HG03469 (cell line): ENCODE measurements around the gene MUC4.
"Not testable (repeated sequence)": the region's sequence is repeated elsewhere in the genome, so short reads cannot be mapped to it uniquely, and the experiment has no call there.

Experiments
- ATAC-seq: cut with Tn5 transposase; IDR thresholded peaks from one replicate; pipeline ENCODE4 v1.9.1; 2021; ENCODE audit warnings: mild to moderate bottlenecking, moderate library complexity, moderate number of reproducible peaks; ENCODE audit not compliant: unreplicated experiment

MUC4 gene

DNA sequence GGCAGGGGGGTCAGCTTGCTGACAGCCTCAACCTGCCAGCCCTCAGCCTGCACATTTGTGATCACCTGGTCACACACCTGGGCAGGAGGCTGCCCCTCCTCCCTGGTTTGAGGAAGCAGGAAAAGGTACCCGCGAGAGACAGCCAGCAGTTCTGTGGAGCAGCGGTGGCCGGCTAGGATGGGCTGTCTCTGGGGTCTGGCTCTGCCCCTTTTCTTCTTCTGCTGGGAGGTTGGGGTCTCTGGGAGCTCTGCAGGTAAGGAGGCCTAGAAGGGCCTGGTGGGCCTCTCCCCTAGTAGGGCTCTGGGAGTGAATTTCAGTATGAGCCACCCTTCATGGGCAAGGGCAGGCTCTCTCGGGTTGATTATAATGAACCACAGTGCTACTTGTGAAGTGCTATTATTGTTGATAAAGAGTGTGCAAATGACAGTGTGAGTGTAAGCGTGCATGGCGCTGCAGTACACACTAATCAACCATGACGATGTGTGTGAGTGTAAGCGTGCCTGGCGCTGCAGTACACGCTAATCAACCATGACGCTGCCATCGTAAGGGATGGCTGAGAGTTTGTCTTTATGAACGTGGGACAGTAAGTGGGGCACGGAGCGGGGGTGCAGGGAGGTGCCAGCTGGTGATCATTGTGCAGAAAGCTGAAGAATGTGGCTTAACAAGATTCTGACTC is 90.8 kb downstream of the MUC4 start, which contains the start of gene MUC20:
Gene MUC20, plus strand, starts transcription at position 148 of the 676 bp plus-strand sequence. Its CDS starts 30 bp downstream, at position 178.
- not testable (repeated sequence) for ATAC-seq

DNA sequence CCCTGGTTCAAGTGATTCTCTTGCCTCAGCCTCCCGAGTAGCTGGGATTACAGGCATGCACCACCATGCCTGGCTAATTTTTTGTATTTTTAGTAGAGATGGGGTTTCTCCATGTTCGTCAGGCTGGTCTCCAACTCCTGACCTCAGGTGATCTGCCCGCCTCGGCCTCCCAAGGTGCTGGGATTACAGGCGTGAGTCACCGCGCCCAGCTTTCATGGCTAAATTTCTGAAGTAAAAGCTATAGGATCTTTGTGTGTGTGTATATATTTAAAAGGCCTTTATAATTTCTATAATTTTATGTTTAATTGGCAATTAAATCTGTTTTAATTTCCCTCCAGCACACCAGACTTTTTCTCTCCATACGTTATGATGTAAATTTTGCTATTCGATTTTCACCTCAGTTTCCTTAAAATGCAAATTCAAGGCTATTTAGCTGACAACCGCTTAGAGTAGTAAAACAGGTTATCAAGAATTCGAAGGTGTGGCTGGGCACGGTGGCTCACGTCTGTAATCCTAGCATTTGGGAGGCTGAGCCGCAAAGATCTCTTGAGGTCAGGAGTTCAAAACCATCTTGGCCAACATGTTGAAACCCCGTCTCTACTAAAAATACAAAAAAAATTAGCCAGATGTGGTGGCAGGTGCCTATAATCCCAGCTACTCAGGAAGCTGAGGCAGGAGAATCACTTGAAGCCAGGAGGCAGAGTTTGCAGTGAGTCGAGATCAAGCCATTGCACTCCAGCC is 92.0 kb downstream of the MUC4 start:
- not testable (repeated sequence) for ATAC-seq

DNA sequence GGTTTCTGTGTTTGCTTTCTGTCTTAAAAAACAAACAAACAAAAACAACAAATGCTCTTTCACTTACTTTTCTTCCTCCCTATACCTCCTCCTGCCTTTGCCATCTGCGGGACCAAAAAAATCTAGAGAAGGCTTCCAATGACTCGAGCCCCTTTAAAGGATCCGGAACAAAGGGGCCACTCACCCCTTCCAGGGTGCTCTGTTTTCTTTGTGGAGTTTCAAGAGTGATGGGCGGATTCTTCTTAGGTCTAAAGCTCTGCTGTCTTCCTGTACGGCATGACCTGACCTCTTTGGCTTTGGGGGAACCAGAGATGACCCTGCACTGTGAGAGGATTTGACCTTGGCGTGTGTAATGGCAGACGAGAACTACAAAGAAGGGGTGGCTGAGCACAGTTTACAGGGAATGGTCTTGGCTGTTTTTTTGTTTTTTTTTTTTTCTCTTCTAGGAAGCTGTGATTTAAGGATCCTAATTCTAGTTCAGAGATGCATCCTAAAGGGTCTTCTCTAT is 93.2 kb downstream of the MUC4 start:
- no peak for ATAC-seq

DNA sequence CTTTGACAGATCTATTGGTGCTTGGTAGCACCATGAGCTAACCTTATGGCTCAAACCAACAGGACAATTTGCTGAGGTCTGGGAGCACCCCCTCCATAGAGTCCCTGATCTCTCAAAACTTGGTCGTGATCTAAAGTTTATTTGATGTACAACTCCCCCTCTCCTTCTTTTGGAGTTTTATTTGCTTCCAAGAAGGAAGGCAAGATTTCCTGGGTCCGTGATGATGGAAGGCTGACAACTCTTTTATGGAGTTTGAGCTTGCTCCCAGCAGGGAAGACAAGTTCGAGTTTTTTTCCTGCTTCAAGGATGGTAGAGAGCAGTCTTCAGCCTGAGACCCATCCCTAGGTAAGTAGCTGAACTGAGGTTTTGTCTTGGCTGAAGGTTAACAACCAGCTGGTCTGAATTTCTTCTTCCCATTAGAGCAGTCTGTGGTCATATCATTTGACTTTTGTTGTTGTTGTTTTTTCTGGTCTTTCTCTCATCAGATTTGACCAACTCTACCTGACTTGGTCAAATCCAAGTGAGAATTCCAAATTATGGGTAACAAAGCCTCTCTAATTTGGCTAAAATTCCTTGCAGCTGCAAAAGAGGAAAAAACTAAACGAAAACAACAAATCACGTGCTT is 93.8 kb downstream of the MUC4 start:
- ATAC-seq, result no peak

DNA sequence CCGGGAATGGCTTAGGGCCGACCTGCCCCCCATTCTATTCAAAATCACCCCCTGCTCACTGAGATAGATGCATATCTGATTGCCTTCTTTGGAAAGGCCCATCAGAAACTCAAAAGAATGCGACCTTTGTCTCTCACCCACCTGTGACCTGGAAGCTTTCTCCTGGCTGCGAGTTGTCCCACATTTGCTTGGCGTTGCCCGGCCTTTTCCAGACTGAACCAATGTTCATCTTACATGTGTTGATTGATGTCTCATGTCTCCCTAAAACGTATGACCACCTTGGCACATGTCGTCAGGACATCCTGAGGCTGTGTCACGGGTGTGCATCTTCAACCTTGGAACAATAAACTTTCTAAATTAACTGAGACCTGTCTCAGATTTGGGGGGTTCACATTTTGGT is 94.3 kb downstream of the MUC4 start:
- no peak for ATAC-seq

DNA sequence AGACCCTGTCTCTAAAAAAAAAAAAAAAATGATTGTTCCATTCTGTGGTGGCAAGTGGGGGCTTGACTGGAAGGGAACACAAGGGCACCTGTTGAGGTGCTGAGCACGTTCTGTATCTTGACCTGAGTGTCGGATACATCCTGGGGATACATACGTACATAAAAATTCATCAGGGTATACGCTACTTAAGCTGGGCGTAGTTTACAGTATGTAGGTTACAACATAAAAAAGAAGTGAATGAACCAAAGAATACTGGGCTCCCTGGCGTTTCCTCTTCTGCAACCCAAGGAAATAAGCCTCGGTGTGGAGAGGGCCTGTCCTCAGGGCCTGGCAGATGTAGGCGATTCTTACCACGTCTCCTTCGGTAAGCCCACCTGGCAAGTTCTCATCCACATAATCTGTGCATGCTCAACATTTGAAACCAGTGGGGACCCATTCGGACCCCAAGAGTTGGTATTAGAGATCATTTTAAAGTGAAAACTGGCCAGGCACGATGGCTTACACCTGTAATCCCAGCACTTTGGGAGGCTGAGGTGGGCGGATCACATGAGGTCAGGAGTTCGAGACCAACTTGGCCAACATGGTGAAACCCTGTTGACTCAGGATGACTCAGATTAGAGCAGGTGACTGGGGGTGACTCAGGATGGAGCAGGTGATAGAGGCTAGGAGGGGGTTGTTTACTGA is 96.0 kb downstream of the MUC4 start:
- no peak for ATAC-seq

DNA sequence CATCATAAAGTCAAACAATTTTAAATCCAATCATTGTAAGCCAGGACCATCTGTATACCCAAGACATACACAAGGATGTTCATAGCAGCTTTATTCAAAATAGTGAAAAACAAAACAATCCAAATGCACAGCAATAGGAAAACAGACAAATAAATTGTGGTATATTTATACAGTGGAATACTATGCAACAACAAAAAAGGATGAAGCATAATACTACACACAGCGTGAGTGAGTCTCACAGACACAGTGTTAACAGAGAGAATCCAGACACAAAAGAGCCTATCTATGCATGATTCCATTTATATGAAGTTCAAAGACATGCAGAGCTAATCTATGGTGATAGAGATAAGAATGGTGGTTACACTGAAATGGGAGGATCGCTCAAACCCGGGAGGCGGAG is 96.6 kb downstream of the MUC4 start:
- ATAC-seq, result no peak

DNA sequence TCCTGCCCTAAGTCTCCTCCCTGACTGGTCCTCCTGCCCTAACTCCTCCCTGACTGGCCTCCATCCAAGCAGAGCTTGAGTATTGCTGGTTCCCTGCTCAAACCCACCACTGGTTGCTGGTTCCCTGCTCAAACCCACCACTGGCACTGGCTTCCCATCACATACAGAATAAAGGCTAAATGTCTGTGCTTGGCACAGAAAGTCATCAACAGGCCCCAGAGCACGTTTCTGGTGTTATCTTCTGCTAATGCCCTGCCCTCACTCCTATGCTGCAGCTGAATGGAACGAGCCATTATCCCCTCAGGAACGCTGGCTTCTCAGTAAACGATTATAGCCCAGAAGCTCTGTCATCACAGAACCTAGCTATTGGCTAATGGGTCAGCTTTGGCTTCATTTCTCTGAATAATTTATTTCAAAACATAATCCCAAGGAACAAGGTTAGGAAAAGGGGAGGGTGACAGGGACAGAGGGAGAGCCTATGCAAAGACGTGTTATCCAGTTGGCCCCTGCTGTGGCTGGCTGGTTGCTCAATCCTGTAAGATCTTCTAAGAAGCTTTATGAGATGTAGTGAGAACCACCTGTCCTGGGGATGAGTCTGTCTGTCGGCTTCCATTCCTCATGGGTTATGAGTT is 97.2 kb downstream of the MUC4 start:
- ATAC-seq, result no peak

DNA sequence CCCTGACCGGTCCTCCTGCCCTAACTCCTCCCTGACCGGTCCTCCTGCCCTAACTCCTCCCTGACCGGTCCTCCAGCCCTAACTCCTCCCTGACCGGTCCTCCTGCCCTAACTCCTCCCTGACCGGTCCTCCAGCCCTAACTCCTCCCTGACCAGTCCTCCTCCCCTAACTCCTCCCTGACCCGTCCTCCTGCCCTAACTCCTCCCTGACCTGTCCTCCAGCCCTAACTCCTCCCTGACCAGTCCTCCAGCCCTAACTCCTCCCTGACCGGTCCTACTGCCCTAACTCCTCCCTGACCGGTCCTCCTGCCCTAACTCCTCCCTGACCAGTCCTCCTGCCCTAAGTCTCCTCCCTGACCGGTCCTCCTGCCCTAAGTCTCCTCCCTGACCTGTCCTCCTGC is 98.6 kb downstream of the MUC4 start:
- ATAC-seq, result not testable (repeated sequence)

DNA sequence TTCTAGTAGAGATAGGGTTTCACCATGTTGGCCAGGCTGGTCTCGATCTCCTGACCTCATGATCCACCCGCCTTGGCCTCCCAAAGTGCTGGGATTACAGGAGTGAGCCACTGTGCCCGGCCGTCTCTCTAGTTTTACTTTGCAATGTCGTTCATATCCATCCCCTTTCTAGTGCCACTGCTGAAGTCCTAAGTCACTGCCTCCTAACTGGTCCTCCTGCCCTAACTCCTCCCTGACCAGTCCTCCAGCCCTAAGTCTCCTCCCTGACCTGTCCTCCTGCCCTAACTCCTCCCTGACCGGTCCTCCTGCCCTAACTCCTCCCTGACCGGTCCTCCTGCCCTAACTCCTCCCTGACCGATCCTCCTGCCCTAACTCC is 99.2 kb downstream of the MUC4 start:
- not testable (repeated sequence) for ATAC-seq

DNA sequence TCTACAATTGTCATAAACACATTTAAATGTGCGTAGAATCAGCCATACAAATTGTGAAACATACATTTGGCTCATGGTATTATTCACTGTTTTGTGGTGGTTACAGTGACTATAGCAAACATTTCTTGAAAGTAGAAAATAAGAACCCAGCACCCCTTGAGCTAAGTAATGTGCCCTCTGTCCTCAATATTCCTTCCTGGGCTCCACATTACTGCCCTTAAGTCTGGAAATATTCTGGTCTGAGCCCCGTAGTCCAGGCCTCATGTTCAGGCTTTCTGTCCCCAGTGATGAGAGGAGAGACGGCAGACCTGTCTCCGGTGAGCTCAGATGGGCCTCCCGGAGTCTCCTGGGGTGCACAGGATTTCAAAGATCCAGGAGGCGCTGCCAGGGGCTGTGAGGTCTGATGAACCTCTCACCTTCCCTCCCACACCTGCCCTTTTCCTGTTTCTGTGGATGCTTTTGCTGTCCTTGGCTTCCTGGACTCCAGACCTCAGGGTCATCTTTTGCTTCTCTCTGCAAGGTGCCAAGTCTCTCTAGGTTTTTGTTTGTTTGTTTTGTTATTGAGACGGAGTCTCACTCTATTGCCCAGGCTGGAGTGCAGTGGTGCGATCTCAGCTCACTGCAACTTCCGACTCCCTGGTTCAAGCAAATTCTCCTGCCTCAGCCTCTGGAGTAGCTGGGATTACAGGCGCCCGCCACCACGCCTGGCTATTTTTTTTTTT is 99.8 kb downstream of the MUC4 start:
- no peak for ATAC-seq

DNA sequence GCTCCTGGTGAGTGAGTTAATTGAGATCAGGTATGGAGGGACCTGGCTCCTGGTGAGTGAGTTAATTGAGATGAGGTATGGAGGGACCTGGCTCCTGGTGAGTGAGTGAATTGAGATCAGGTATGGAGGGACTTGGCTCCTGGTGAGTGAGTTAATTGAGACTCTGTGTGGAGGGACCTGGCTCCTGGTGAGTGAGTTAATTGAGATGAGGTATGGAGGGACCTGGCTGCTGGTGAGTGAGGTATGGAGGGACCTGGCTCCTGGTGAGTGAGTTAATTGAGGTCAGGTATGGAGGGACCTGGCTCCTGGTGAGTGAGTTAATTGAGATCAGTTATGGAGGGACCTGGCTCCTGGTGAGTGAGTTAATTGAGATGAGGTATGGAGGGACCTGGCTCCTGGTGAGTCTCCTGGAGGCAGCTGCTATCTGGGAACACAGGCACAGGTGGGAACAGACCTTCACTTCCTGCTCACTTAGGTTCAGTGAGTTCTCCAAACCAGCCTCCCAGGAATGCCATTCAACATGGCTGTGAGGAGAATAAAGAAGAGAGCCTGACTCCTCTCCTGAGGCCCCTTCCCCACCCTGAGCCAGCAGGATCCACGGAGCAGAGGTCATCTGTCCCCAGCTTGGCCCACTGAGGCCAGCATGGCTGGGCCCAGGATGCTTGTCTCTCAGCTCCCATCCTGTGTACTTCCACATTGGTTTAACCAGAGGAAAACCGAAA is 100.5 kb downstream of the MUC4 start:
- ATAC-seq, result not testable (repeated sequence)

DNA sequence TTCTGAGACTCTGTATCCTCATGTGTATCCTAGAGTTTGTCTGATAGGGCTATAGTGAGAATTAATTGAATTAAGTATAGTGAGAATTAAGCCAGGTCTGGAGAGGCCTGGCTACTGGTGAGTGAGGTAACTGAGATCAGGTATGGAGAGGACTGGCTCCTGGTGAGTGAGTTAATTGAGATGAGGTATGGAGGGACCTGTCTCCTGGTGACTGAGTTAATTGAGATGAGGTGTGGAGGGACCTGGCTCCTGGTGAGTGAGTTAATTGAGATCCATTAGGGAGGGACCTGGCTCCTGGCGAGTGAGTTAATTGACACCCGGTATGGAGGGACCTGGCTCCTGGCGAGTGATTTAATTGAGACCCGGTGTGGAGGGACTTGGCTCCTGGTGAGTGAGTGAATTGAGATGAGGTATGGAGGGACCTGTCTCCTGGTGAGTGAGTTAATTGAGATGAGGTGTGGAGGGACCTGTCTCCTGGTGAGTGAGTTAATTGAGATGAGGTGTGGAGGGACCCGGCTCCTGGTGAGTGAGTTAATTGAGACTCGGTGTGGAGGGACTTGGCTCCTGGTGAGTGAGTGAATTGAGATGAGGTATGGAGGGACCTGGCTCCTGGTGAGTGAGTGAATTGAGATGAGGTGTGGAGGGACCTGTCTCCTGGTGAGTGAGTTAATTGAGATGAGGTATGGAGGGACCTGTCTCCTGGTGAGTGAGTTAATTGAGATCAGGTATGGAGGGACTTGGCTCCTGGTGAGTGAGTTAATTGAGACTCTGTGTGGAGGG is 101.4 kb downstream of the MUC4 start:
- ATAC-seq, result not testable (repeated sequence)

DNA sequence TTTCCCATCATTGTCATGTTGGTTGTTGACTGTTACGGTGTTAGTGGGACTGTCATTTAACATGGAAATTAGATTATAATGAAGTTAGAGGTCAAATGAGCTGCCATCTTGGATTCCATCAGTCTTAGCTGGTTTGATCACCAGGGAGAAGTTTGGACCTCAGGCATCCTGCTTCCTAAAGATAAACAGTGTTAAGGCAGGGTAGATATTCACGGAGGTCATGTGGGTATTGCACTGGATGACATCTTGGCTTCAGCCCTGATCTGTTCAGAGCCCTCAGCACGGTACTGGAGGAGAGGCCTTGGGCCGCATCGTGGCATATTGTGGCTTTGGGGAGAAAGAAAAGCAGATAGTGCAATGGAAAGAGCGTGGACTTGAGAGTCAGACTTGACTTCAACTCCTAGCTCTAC is 102.0 kb downstream of the MUC4 start:
- no peak for ATAC-seq

DNA sequence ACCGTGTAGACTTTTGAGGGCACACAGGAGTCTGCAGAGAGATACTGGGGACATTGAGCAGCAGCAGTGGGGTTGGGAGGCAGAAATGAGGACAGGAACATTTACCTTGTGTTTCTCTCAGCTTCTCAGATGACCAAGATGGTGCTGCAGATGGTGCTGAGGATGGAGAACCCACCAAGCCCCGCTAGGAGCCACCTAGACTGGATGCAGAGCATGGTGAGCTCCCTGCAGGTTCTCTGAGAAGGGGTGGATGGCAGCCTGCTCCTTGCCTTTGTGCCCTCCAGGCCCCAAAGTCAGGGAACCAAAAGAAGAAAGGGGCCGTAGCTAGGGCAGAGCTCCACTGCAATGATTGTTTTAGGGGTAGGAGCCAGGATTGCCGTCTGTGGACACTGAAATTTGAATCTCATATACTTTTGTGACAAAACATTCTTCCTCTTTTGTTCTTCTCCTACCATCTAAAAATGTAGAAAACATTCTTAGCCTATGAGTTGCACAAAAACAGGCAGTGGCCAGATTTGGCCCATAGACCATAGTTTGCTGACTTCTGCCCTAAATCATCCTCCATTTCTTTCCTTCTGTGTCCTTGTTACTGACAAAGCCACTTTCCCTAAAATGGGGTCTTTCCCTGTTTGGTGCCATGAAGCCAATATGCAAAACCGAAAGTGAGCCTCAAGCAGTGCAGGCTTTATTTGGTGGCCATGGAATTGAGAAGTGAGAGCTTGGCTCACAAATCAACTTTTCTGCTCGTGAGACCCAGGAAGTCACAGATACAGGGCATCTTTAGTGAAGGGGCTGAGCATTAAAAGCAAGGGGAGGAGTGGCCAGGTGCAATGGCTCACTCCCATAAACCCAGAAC is 102.9 kb downstream of the MUC4 start:
- ATAC-seq, result no peak

DNA sequence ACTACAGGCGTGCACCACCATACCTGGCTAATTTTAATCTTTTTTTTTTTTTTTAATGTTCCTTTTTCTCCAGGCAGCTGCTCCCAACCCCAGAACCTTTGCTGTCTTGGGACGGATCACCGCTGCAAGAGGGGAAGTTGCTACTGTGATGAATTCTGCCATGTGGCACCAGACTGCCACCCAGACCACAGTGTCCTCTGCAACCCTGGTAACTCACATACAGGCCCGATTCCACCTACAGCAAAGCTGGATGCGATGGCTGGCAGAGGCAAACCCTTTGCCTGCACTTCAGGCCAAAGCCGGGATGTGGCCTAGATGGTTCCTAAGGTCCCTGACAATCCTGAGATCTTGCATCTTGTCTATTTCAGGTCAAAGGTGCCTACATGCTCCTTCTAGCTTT is 103.7 kb downstream of the MUC4 start:
- no peak for ATAC-seq

DNA sequence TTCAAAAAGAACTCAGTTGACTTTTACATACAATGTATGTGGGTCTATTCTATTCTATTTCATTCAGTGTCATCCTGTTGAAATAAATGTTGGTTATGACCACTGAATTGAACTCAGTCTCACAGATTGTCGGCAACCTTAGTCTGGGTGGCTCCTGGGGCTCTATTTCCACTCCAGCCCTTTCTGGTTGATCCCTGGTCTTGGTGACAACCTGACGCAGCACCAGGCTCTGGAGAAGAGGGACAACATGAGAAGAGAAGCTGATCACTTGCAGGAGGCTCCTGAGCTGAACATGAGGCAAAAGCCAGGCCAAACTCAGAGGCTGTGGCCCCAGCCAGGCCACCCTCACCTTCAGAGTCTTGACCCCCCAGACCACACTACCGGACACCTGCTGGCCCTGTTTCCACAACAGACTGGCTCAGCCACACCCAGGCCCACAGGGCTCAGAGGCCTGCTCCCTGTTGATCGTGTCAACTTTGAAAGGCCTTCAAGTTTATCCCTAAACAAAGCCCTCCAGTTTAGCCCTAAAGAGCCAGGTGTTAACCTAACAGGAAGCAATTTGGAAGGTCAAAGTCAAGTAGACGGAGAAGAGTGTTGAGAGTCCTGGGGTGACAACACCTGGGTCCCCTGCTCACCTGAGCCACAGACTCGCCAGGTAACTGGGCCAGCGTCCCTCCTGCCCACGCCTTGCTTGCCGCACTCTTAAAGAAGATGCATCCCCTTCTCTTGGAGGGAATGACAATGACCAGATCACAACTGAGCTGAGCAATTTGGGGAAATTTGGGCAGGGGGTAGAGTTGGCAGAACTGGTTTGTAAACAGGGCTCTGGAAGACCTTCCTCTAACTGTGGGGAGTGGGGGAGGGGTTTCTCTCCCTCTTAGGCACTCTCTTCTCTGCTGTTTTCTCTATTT is 106.4 kb downstream of the MUC4 start:
- no peak for ATAC-seq
